Nephron (organoid): ENCODE data around the gene TMED7.

Source experiments
- H3K27ac Mint-ChIP-seq, 3 experiments: 2 replicates each; pipeline ENCODE4 v1.8.0; 2020; ENCODE audit warnings: mixed read lengths in 3 of 3, mild to moderate bottlenecking in 2 of 3, moderate library complexity in 1 of 3
- H3K27me3 Mint-ChIP-seq: 2 replicates; pipeline ENCODE4 v1.8.0; 2021; ENCODE audit warnings: low read depth, mild to moderate bottlenecking, moderate library complexity, mixed read lengths
- H3K36me3 Mint-ChIP-seq: 2 replicates; pipeline ENCODE4 v1.8.0; 2020; ENCODE audit warnings: low read depth, mixed read lengths
- H3K4me1 Mint-ChIP-seq: 2 replicates; pipeline ENCODE4 v1.8.0; 2020; ENCODE audit warnings: mixed read lengths
- H3K4me3 Mint-ChIP-seq, 3 experiments: 2 replicates each; pipeline ENCODE4 v1.8.0; 2020; ENCODE audit warnings: mild to moderate bottlenecking in 3 of 3, mixed read lengths in 3 of 3, moderate library complexity in 2 of 3
- H3K9me3 Mint-ChIP-seq: 2 replicates; pipeline ENCODE4 v1.8.0; 2020; ENCODE audit warnings: mixed read lengths
- TF ChIP-seq, protein P1 (sequence below), 3 experiments: fragments of 200-600 bp; sonication (generic); IDR thresholded peaks; one replicate each; pipeline ENCODE4 v1.5.0; 2021; ENCODE audit warnings: antibody characterized with exemption in 3 of 3; ENCODE audit not compliant: unreplicated experiment in 3 of 3

Gene TMED7

GRCh38 chr5:115573133-115573532 lies 52.7 kb downstream of the TMED7 start:
- Mint-ChIP-seq H3K9me3 (peaks cover 8% of the 10 kb centered on the region), H3K27ac (no peak overlapping the region), H3K4me1 (no peaks in the 10 kb centered on the region), H3K4me3 (no peak overlapping the region), H3K27me3 (no peaks in the 10 kb centered on the region), H3K36me3 (no peaks in the 10 kb centered on the region)
- TF ChIP-seq, protein P1, sequence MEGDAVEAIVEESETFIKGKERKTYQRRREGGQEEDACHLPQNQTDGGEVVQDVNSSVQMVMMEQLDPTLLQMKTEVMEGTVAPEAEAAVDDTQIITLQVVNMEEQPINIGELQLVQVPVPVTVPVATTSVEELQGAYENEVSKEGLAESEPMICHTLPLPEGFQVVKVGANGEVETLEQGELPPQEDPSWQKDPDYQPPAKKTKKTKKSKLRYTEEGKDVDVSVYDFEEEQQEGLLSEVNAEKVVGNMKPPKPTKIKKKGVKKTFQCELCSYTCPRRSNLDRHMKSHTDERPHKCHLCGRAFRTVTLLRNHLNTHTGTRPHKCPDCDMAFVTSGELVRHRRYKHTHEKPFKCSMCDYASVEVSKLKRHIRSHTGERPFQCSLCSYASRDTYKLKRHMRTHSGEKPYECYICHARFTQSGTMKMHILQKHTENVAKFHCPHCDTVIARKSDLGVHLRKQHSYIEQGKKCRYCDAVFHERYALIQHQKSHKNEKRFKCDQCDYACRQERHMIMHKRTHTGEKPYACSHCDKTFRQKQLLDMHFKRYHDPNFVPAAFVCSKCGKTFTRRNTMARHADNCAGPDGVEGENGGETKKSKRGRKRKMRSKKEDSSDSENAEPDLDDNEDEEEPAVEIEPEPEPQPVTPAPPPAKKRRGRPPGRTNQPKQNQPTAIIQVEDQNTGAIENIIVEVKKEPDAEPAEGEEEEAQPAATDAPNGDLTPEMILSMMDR (IDR thresholded peaks at IDR 0.05; ENCODE audit: unreplicated experiment in 3 of 3): no peak

DNA sequence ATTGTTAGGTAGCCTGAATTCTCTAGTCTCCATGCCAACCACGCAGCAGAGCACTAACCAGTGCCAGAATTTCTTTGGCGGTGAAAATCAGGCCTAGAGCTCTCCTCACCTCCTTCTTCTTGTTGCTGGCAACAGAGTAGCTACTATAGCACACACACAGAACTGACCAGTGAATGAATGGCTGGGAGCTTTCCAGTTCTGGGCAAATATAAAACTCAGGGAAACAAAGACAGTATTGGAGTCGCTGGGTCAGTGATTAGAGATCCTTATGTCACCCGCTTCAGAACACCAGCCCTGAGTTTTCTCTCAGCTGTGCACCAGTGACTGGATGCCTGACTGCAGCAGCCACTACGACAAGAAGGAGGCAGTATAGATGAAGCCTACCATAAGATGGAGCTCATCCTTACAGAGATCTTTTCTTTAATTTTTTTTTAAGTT lies 54.4 kb downstream of the TMED7 start:
- no peak overlapping the region for H3K4me3 Mint-ChIP-seq
- H3K36me3 Mint-ChIP-seq: no peaks in the 10 kb centered on the region
- no peak overlapping the region for H3K27ac Mint-ChIP-seq
- H3K4me1 Mint-ChIP-seq: no peaks in the 10 kb centered on the region
- TF ChIP-seq, protein P1 (IDR thresholded peaks at IDR 0.05; ENCODE audit: unreplicated experiment in 3 of 3): no peak
- H3K9me3 Mint-ChIP-seq: no peaks in the 10 kb centered on the region
- H3K27me3 Mint-ChIP-seq: no peaks in the 10 kb centered on the region

DNA sequence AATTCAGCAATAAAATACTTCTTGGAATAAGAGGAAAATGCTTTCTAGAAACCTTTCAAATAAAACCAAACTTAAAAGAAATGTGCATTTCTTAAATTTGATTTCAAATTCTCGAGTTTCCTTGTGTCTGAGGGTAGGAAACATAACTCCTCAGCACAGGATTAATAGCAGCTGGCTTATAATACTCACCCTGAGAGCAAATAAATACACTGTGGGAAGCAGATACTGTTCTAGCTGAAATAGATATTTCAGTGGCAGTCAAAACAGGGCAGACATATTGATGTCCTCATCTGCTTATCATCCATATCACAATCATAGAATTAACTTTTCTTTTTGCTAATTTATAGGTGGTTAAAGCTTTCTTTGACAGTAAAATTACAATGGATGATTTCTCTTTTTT lies 57.2 kb downstream of the TMED7 start:
- H3K36me3 Mint-ChIP-seq: no peaks in the 10 kb centered on the region
- no peak overlapping the region for H3K27ac Mint-ChIP-seq
- H3K4me3 Mint-ChIP-seq: no peak overlapping the region
- H3K9me3 Mint-ChIP-seq: no peaks in the 10 kb centered on the region
- no peaks in the 10 kb centered on the region for H3K4me1 Mint-ChIP-seq
- TF ChIP-seq, protein P1 (IDR thresholded peaks at IDR 0.05; ENCODE audit: unreplicated experiment in 3 of 3): no peak
- H3K27me3 Mint-ChIP-seq: no peaks in the 10 kb centered on the region

DNA sequence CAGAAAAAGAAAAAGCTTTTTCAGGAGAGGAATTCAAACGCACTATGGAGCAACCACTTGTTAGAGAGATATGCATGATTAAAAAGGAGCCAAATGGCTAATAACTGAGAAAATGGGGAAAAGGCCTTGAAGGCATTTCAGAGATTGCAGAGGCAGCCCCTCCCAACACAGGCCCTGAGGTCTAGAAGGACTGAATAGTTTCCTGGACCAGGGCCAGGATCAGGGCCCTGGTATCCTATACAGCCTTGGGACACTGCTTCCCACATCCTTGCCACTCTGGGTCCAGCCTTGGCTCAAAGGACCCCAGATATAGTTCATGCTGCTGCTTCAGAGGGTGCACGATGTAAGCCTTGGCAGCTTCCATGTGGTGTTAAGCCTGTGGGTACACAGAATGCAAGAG lies 60.6 kb downstream of the TMED7 start:
- H3K9me3 Mint-ChIP-seq: no peaks in the 10 kb centered on the region
- TF ChIP-seq, protein P1 (IDR thresholded peaks at IDR 0.05; ENCODE audit: unreplicated experiment in 3 of 3): no peak
- H3K27ac Mint-ChIP-seq: no peak overlapping the region
- no peaks in the 10 kb centered on the region for H3K4me1 Mint-ChIP-seq
- no peaks in the 10 kb centered on the region for H3K27me3 Mint-ChIP-seq
- no peak overlapping the region for H3K4me3 Mint-ChIP-seq
- no peaks in the 10 kb centered on the region for H3K36me3 Mint-ChIP-seq
